OCI-LY3 (cell line): ENCODE measurements around the gene NRAP.

Source experiments
- CTCF ChIP-seq: fragments of 200-600, 300-600 bp; sonication (generic); IDR thresholded peaks from 2 replicates; pipeline ENCODE4 v1.5.1; 2014; ENCODE audit warnings: antibody characterized with exemption, low read length, low read depth
- EZH2phosphoT487 ChIP-seq: fragments of 200-600 bp; shearing (Covaris generic); IDR thresholded peaks from 2 replicates; pipeline ENCODE4 v1.6.1; 2018; ENCODE audit warnings: antibody characterized with exemption, mixed run types, low read depth

- TF ChIP-seq CTCF (no peak), EZH2phosphoT487 (no peak)
Measured at GRCh38 chr10:113651898-113652297, 11.9 kb downstream of the NRAP start.
